Activated CD4-positive, alpha-beta T cell treated with anti-CD3 and anti-CD28 coated beads for 36 hours (primary cell): Measurements from ENCODE around the gene ZNF490. TPM values are rescaled to one million over a fixed set of nuclear protein-coding genes. Genes with fewer than 3 reads are reported as not detected.

Source experiments
- ATAC-seq: fragments of 200-7000 bp; cut with Tn5 transposase; one replicate; pipeline ENCODE4 v1.10.0; 2021; ENCODE audit warnings: mild to moderate bottlenecking, moderate library complexity
- CTCF ChIA-PET: fragments of 350-600 bp; sonication (Branson Sonifier 250); formaldehyde crosslinking; loops from one replicate; lab custom pipeline; 2021; ENCODE audit warnings: antibody characterized with exemption; lab: Charles Lee
- POLR2A ChIA-PET: fragments of 350-600 bp; sonication (Branson Sonifier 250); formaldehyde crosslinking; loops from one replicate; lab custom pipeline; 2021; ENCODE audit warnings: antibody characterized with exemption, inconsistent platforms; lab: Charles Lee
- DNase-seq: peaks from one replicate; pipeline ENCODE4 v3.0.0-alpha.2; 2020
- H3K27ac Mint-ChIP-seq: one replicate; pipeline ENCODE4 v1.8.0; 2021; ENCODE audit warnings: mixed read lengths
- H3K27me3 Mint-ChIP-seq: one replicate; pipeline ENCODE4 v1.8.0; 2021; ENCODE audit warnings: mixed read lengths
- H3K36me3 Mint-ChIP-seq: one replicate; pipeline ENCODE4 v1.8.0; 2021; ENCODE audit warnings: low read depth, mixed read lengths
- H3K4me1 Mint-ChIP-seq: one replicate; pipeline ENCODE4 v1.8.0; 2021; ENCODE audit warnings: mixed read lengths
- H3K4me3 Mint-ChIP-seq: one replicate; pipeline ENCODE4 v1.8.0; 2021; ENCODE audit warnings: mild to moderate bottlenecking, moderate library complexity, mixed read lengths
- H3K9me3 Mint-ChIP-seq: one replicate; pipeline ENCODE4 v1.8.0; 2021; ENCODE audit warnings: low read depth, mixed read lengths
- intact Hi-C, 2 experiments: fragments of 100-400 bp; cut with DNase I in 1 of 2; cut with micrococcal nuclease in 1 of 2; formaldehyde crosslinking; loops; one replicate each; pipeline versions ENCODE4 v1.14.2 to v1.15.1; 2022 to 2024; cut with DNase I, micrococcal nuclease
- total RNA-seq, 2 experiments: library from RNA; stranded (reverse); gene quantifications; one replicate each; pipeline ENCODE4 v1.2.3, GENCODE V29; 2021

The ZNF490 gene
- total RNA-seq, 2 experiments from 2014 or later, result 7.7 to 8.7 TPM

DNA sequence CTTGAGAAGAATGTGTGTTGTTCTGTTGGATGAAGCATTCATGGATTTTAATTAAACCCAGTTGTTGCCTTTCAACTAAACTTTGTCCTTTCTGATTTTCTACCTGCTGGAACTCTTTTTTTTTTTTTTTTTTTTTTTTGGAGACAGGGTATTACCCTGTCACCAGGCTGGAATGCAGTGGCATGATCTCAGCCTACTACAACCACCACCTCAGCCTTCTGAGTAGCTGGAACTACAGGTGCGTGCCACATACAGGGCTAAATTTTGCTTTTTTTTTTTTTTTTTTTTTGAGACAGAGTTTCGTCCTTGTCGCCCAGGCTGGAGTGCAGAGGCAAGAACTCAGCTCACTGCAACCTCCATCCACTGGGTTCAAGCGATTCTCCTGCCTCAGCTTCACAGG, 7.0 kb upstream of the ZNF490 start:
- intact Hi-C loops, result no loop called here

DNA sequence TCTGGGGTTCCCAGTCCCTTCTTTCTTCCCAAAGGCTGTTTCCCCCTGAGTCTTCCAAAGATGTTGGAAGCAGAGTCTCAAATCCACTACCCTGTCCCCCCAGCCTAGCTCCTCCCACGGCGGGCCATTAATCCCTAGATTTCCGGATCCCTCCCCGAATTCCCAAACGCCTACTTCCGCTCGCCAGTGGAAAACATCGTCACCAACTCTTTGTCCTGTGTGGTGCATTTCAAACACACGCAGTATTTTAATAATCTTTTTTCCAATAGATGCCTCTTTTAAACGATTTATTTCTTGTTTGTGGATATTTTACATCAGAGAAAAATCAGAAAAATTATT, 717 bp upstream of the ZNF490 start:
- peak overlapping the region; percentile 94 for H3K4me3 Mint-ChIP-seq
- POLR2A ChIA-PET, result interaction anchor here (0.8 to 1.2 kb wide), 3 partner anchors 55 to 126 kb away, joined by 4 to 5 read pairs (median 4); partner anchors contain the start of genes MAN2B1 and WDR83
- H3K36me3 Mint-ChIP-seq, result peaks cover 24% of the 10 kb centered on the region
- intact Hi-C loops, result loop anchor here (2.0 to 5.0 kb wide), 5 partner anchors 47 to 506 kb away; partner anchors contain the start of genes NACC1 (in 1 of the 2), RAD23A (in 1 of the 2) and TRMT1 (in 1 of the 2)
- no peak for DNase-seq
- H3K27ac Mint-ChIP-seq, result peak overlapping the region; percentile 99
- CTCF ChIA-PET, result interaction anchor here (0.7 to 1.3 kb wide), 2 partner anchors 12 to 60 kb away, joined by 3 read pairs; no protein-coding TSS in a partner anchor
- ATAC-seq, result no peak
- no peaks in the 10 kb centered on the region for H3K9me3 Mint-ChIP-seq
- no peaks in the 10 kb centered on the region for H3K27me3 Mint-ChIP-seq
- peaks cover 37% of the 10 kb centered on the region for H3K4me1 Mint-ChIP-seq

More for the DNA sequence above, 7.0 kb upstream of the ZNF490 start:
- Mint-ChIP-seq H3K4me1 (peaks cover 37% of the 10 kb centered on the region), H3K36me3 (peaks cover 34% of the 10 kb centered on the region), H3K27me3 (no peaks in the 10 kb centered on the region), H3K9me3 (no peaks in the 10 kb centered on the region), H3K27ac (no peak overlapping the region), H3K4me3 (no peak overlapping the region)
- POLR2A ChIA-PET, result no interaction called here
- CTCF ChIA-PET, result interaction anchor here (0.7 kb wide), 1 partner anchor 148 kb away, joined by 4 read pairs; no protein-coding TSS in a partner anchor
- ATAC-seq, result no peak
- no peak for DNase-seq

DNA sequence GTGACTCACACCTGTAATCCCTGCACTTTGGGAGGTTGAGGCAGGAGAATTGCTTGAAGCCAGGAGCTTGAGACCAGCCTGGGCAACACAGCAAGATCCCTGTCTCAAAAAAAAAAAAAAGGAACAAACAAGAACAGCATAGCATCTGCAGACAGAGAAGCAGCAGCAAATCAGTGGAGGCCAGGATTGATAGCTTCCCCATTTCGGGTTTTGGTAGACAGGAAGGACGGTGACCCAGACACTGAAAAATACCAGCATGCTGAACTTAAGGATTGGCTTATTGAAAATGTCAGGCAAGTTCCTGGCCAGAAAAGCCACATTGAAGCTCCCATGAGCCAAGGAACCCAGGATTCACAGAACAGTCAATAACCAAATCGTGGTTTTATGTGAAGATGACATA, 3.0 kb downstream of the ZNF490 start:
- H3K4me1 Mint-ChIP-seq, result peaks cover 28% of the 10 kb centered on the region
- H3K27ac Mint-ChIP-seq, result no peak overlapping the region
- DNase-seq (no peak), ATAC-seq (no peak)
- H3K27me3 Mint-ChIP-seq, result no peaks in the 10 kb centered on the region
- CTCF ChIA-PET, result interaction anchor here (0.8 kb wide), 1 partner anchor 32 kb away, joined by 3 read pairs; no protein-coding TSS in a partner anchor
- peaks cover 7% of the 10 kb centered on the region for H3K36me3 Mint-ChIP-seq
- intact Hi-C loops, result no loop called here
- POLR2A ChIA-PET, result interaction anchor here (1.4 kb wide), 1 partner anchor 112 kb away, joined by 4 read pairs; no protein-coding TSS in a partner anchor
- no peak overlapping the region for H3K4me3 Mint-ChIP-seq
- no peaks in the 10 kb centered on the region for H3K9me3 Mint-ChIP-seq

DNA sequence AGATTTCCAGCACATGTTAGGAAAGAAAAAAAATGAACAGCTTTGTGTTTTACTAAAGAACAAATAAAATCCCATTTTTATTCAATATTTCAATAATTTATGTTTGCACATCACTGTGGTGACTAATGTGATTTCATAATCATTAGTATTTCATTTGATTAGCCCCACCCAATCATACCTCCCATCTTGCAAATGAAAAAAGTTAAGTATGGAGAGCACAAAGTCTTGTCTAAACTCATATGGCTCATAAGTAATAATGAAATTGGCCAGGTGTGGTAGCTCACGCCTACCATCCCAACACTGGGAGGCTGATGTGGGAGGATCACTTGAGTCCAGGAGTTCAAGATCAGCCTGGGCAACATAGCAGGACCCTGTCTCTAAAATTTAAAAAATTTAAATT, 3.8 kb downstream of the ZNF490 start:
- Mint-ChIP-seq H3K9me3 (no peaks in the 10 kb centered on the region), H3K36me3 (peaks cover 7% of the 10 kb centered on the region), H3K4me3 (no peak overlapping the region), H3K27me3 (no peaks in the 10 kb centered on the region), H3K27ac (no peak overlapping the region), H3K4me1 (peaks cover 26% of the 10 kb centered on the region)
- DNase-seq (no peak), ATAC-seq (no peak)
- intact Hi-C loops, result no loop called here
- ChIA-PET CTCF (no interaction called here), POLR2A (no interaction called here)

DNA sequence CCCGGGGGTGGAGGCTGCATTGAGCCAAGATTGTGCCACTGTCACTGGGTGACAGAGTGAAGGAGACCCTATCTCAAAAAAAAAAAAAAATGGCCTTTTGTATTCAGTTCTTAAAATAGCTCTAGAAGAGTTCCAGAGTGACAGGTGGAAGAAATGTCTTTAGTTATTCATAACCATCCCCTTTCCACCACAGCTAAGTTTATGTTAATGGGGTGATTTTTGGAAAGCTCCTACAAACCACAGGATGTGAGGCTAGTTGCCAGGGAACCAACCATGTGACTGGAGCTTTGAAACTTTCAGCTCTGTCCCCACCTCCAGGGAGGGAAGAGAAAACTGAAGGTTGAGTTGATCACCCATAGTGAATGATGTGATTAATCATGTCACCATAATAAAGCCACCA, 6.9 kb downstream of the ZNF490 start:
- Mint-ChIP-seq H3K9me3 (no peaks in the 10 kb centered on the region), H3K36me3 (peaks cover 7% of the 10 kb centered on the region), H3K27ac (peak overlapping the region; percentile 19), H3K27me3 (no peaks in the 10 kb centered on the region), H3K4me3 (no peak overlapping the region), H3K4me1 (peaks cover 17% of the 10 kb centered on the region)
- peak; percentile 80 for DNase-seq
- intact Hi-C loops, result loop anchor here in 1 of 2 experiments (1.0 kb wide), 1 partner anchor 10 kb away; no protein-coding TSS in a partner anchor
- ChIA-PET POLR2A (interaction anchor here (0.6 to 1.0 kb wide), 5 partner anchors 10 to 289 kb away, joined by 3 to 11 read pairs (median 5); partner anchors contain the start of gene ZNF563), CTCF (interaction anchor here (0.6 to 1.4 kb wide), 9 partner anchors 10 to 579 kb away, joined by 3 to 5 read pairs (median 3); partner anchors contain the start of gene GET3)
- peak; percentile 98 for ATAC-seq

DNA sequence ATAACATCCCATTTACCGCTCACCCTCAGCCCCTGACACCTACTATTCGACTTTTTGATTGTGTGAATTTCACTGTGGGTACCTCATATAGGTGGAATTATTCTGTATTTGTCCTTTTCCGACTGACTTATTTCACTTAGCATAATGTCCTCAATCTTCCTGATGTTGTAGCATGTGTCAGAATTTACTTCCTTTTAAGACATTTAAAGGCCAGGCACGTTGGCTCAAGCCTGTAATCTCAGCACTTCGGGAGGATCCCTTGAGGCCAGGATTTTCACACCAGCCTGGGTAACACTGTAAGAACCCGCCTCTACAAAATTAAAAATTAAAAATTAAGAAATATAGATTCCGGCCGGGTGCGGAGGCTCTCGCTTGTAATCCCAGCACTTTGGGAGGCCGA, 13.0 kb downstream of the ZNF490 start:
- CTCF ChIA-PET, result interaction anchor here (1.2 kb wide), 1 partner anchor 38 kb away, joined by 4 read pairs; no protein-coding TSS in a partner anchor
- Mint-ChIP-seq H3K27me3 (no peaks in the 10 kb centered on the region), H3K27ac (no peak overlapping the region), H3K4me3 (no peak overlapping the region), H3K4me1 (no peaks in the 10 kb centered on the region), H3K9me3 (no peaks in the 10 kb centered on the region), H3K36me3 (peaks cover 8% of the 10 kb centered on the region)
- no peak for ATAC-seq
- DNase-seq, result no peak
- POLR2A ChIA-PET, result no interaction called here
- intact Hi-C loops, result no loop called here

DNA sequence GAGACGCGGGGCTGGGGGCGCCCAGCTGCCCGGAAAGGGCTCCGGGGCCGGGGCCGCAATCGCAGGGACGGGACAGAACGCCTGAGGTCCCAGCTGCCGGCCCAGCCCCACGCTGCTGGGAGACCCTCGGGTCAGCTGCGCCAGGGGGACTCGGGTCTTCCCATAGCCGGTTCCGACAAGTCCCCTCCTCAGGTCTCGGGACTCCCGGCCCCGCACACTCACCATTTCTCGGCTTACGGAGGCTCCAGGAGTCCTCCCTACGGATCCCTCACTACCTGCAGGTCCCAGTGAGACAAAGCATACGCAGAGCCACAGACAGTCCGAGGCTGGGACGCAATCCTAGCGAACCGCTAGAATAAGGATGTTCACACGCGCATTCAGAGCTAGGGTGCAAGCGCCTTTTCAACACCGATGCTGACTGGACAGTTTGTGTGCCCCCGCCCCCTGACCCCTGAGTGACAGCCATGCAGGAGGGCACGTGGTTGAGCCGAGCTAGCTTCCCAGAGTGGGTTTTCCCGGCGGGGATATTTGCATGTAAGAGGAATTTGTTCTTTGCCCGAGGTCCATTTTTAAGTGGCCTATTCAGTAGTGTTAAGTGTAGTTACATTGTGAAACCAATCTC, 13.6 kb downstream of the ZNF490 start:
- no peaks in the 10 kb centered on the region for H3K27me3 Mint-ChIP-seq
- H3K4me3 Mint-ChIP-seq, result no peak overlapping the region
- ATAC-seq (no peak), DNase-seq (no peak)
- H3K4me1 Mint-ChIP-seq, result no peaks in the 10 kb centered on the region
- no peaks in the 10 kb centered on the region for H3K9me3 Mint-ChIP-seq
- CTCF ChIA-PET, result no interaction called here
- intact Hi-C loops, result no loop called here
- H3K36me3 Mint-ChIP-seq, result peaks cover 8% of the 10 kb centered on the region
- H3K27ac Mint-ChIP-seq, result no peak overlapping the region
- POLR2A ChIA-PET, result interaction anchor here (0.6 kb wide), 1 partner anchor 180 kb away, joined by 3 read pairs; no protein-coding TSS in a partner anchor

DNA sequence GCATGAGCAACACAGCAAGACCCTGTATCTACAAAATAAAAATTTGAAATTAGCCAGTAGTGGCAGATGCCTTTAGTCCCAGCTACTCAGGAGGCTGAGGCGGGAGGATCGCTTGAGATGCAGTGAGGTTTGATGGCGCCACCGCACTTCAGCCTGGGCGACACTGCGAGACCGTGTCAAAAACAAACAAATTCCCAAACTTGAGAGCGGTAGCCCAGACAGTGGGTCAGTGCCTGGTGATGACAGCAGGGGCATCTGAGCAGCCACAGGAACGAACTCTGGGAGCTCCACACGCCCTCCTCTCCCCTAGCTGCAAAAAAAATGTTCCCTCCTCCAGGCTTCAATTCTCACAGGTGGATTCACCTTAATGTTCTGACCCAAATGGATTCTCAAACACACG, 14.1 kb downstream of the ZNF490 start:
- POLR2A ChIA-PET, result interaction anchor here (0.6 kb wide), 1 partner anchor 179 kb away, joined by 3 read pairs; no protein-coding TSS in a partner anchor
- CTCF ChIA-PET, result interaction anchor here (0.6 kb wide), 1 partner anchor 181 kb away, joined by 3 read pairs; no protein-coding TSS in a partner anchor
- intact Hi-C loops, result no loop called here
- ATAC-seq (no peak), DNase-seq (no peak)
- no peaks in the 10 kb centered on the region for H3K4me1 Mint-ChIP-seq
- H3K4me3 Mint-ChIP-seq, result no peak overlapping the region
- H3K36me3 Mint-ChIP-seq, result peaks cover 8% of the 10 kb centered on the region
- H3K9me3 Mint-ChIP-seq, result no peaks in the 10 kb centered on the region
- no peak overlapping the region for H3K27ac Mint-ChIP-seq
- H3K27me3 Mint-ChIP-seq, result no peaks in the 10 kb centered on the region

DNA sequence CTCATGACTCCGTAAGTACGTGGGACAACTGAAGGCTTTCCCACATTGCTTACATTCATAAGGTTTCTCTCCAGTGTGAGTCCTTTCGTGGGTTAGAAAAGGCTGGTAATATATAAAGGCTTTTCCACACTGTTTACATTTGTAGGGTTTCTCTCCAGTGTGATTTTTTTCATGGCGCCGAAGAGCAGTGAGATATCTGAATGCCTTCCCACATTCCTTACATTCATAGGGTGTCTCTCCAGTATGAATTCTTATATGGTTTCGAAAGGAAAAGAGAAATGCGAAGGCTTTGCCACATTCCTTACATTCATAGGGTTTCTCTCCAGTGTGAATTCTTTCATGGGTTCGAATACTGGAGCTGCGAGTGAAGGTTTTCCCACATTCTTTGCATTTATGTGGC, 29.5 kb downstream of the ZNF490 start:
- H3K4me3 Mint-ChIP-seq, result no peak overlapping the region
- H3K9me3 Mint-ChIP-seq, result peaks cover 15% of the 10 kb centered on the region
- H3K4me1 Mint-ChIP-seq, result no peaks in the 10 kb centered on the region
- intact Hi-C loops, result no loop called here
- DNase-seq (no peak), ATAC-seq (no peak)
- POLR2A ChIA-PET, result no interaction called here
- H3K27me3 Mint-ChIP-seq, result no peaks in the 10 kb centered on the region
- CTCF ChIA-PET, result no interaction called here
- H3K36me3 Mint-ChIP-seq, result peaks cover 46% of the 10 kb centered on the region
- H3K27ac Mint-ChIP-seq, result no peak overlapping the region

DNA sequence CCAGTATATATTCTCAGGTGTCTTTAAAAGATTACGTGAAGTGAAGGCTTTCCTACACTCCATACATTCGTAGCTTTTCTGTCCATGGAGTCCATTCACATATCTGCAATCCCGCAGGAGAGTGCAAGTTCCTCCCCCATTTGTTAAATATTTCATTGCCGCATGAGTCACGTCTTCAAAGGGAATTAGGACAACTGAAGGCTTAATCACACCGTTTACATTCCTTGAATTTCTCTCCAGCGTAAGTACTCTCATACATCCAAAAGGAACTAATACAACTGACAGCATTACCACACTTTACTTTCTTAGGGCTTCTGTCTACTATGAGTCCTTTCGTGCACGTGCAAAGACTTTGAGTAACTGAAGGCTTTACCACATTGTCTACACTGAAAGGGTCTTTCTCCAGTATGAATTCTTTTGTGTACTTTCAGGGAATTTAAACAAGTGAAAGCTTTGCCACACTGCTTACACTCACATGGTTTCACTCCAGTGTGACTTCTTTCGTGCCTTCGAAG, 30.4 kb downstream of the ZNF490 start:
- Mint-ChIP-seq H3K9me3 (peaks cover 15% of the 10 kb centered on the region), H3K4me3 (no peak overlapping the region), H3K4me1 (no peaks in the 10 kb centered on the region), H3K27ac (no peak overlapping the region), H3K27me3 (no peaks in the 10 kb centered on the region), H3K36me3 (peaks cover 46% of the 10 kb centered on the region)
- intact Hi-C loops, result no loop called here
- POLR2A ChIA-PET, result no interaction called here
- CTCF ChIA-PET, result no interaction called here
- ATAC-seq, result no peak
- DNase-seq, result no peak

DNA sequence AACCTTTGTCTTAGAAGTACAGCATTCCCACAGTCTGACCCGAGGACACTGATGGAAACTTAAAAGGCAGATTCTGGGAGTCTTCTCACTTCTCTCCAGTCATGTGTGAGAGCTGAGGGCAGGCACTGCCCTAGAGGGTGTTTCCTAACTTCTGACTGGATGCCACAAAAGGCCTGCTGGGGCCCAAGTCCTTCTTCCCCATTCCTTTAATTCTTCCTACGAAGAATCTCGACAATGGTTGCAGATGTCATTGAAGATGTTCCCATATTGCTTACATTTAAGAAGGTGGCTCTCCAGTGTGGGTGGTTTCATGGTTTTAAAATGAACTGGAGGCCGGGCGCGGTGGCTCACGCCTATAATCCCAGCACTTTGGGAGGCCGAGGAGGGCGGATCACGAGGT, 32.0 kb downstream of the ZNF490 start:
- ATAC-seq (no peak), DNase-seq (no peak)
- H3K9me3 Mint-ChIP-seq, result peaks cover 15% of the 10 kb centered on the region
- H3K27me3 Mint-ChIP-seq, result no peaks in the 10 kb centered on the region
- H3K4me1 Mint-ChIP-seq, result peaks cover 6% of the 10 kb centered on the region
- intact Hi-C loops, result loop anchor here in 1 of 2 experiments (10.0 kb wide), 1 partner anchor 246 kb away; no protein-coding TSS in a partner anchor
- ChIA-PET CTCF (interaction anchor here (0.6 kb wide), 1 partner anchor 324 kb away, joined by 3 read pairs; no protein-coding TSS in a partner anchor), POLR2A (no interaction called here)
- no peak overlapping the region for H3K4me3 Mint-ChIP-seq
- no peak overlapping the region for H3K27ac Mint-ChIP-seq
- peaks cover 46% of the 10 kb centered on the region for H3K36me3 Mint-ChIP-seq
